HCT116 (cell line): ENCODE results near the gene CNN2. TPM values are rescaled to one million over a fixed set of nuclear protein-coding genes. Genes with fewer than 3 reads are reported as not detected.

Source experiments
- ATAC-seq: fragments of 200-7000 bp; cut with Tn5 transposase; 2 replicates; pipeline ENCODE4 v1.9.1; 2020; ENCODE audit warnings: mild to moderate bottlenecking, moderate library complexity
- BruUV-seq: library from RNA; stranded (reverse); fragments of 400-500 nt; replicated peaks from 2 replicates; lab custom pipeline; 2021; lab: Mats Ljungman, UMichigan
- CTCF ChIA-PET: fragments of 300-600 bp; sonication (Branson Sonifier 250); formaldehyde crosslinking; loops from one replicate; lab custom pipeline; 2021; ENCODE audit warnings: antibody characterized with exemption; lab: Charles Lee
- POLR2A ChIA-PET: fragments of 300-600, 350-600 bp; sonication (Branson Sonifier 250); formaldehyde crosslinking; loops from one replicate; lab custom pipeline; 2021; ENCODE audit warnings: antibody characterized with exemption; lab: Charles Lee
- RAD21 ChIA-PET, 2 experiments: fragments of 300-600 bp; sonication (Branson Sonifier 250); formaldehyde crosslinking; loops; one replicate each; lab custom pipeline; 2023; ENCODE audit warnings: low total read pairs in 2 of 2; ENCODE audit not compliant: uncharacterized antibody in 2 of 2, unreplicated experiment in 2 of 2, low non-redundant PET in 1 of 2; lab: Charles Lee
- DNase-seq: peaks from one replicate; pipeline ENCODE4 v3.0.0-alpha.2; 2010; ENCODE audit warnings: low read depth, low spot score
- H2AFZ ChIP-seq: fragments of 200-600 bp; shearing (Covaris generic), sonication (generic); 2 replicates; pipeline ENCODE4 v1.6.1; 2017; ENCODE audit warnings: low read depth, mixed run types, mixed read lengths, antibody characterized with exemption, low read length; ENCODE audit not compliant: poor library complexity, severe bottlenecking
- H3K27ac ChIP-seq: 2 replicates; pipeline ENCODE4 v1.5.1; 2012; ENCODE audit warnings: low read depth, low read length
- H3K27me3 ChIP-seq: fragments of 200-600 bp; sonication (generic); 2 replicates; pipeline ENCODE4 v1.6.1; 2016; ENCODE audit warnings: mixed run types, low read length, mixed read lengths; ENCODE audit not compliant: insufficient read depth
- H3K36me3 ChIP-seq, 2 experiments: fragments of 200-500 bp in 1 of 2; fragments of 200-600 bp in 1 of 2; sonication (Bioruptor generic) in 1 of 2; sonication (generic) in 1 of 2; 2 replicates each; pipeline versions ENCODE4 v1.5.1 to v1.6.1; 2014 to 2016; ENCODE audit warnings: low read length in 2 of 2, inconsistent platforms in 1 of 2, mixed read lengths in 1 of 2, mixed run types in 1 of 2; ENCODE audit not compliant: insufficient read depth in 2 of 2, control insufficient read depth in 1 of 2
- H3K4me1 ChIP-seq, 2 experiments: fragments of 200-600 bp in 1 of 2; sonication (generic) in 1 of 2; 2 replicates each; pipeline versions ENCODE4 v1.5.1 to v1.6.1; 2012 to 2017; ENCODE audit warnings: low read length in 2 of 2, inconsistent platforms in 1 of 2, mild to moderate bottlenecking in 1 of 2, mixed read lengths in 1 of 2, mixed run types in 1 of 2, moderate library complexity in 1 of 2; ENCODE audit not compliant: insufficient read depth in 2 of 2, control insufficient read depth in 1 of 2
- H3K4me2 ChIP-seq: fragments of 200-600 bp; sonication (generic); 2 replicates; pipeline ENCODE4 v1.6.1; 2017; ENCODE audit warnings: mixed run types, low read length, mixed read lengths
- H3K4me3 ChIP-seq, 2 experiments: fragments of 200-600 bp in 1 of 2; sonication (generic) in 1 of 2; replicated peaks in 1 of 2; 2 replicates each; pipeline ENCODE4 v1.5.1; 2011 to 2016; ENCODE audit warnings: low read length in 2 of 2, control low read depth in 1 of 2, low read depth in 1 of 2, mild to moderate bottlenecking in 1 of 2, mixed read lengths in 1 of 2, mixed run types in 1 of 2
- H3K79me2 ChIP-seq: fragments of 200-600 bp; sonication (generic); 2 replicates; pipeline ENCODE4 v1.6.1; 2017; ENCODE audit warnings: mild to moderate bottlenecking, mixed run types, low read length, moderate library complexity, mixed read lengths; ENCODE audit not compliant: insufficient read depth
- H3K9ac ChIP-seq: fragments of 200-600 bp; sonication (generic); 2 replicates; pipeline ENCODE4 v1.6.1; 2016; ENCODE audit warnings: low read length, mixed read lengths
- H3K9me2 ChIP-seq: fragments of 200-600 bp; sonication (generic), shearing (Covaris generic); 2 replicates; pipeline ENCODE4 v1.6.1; 2017; ENCODE audit warnings: mixed run types, mild to moderate bottlenecking, moderate library complexity; ENCODE audit not compliant: insufficient read depth
- H3K9me3 ChIP-seq, 2 experiments: fragments of 200-500 bp in 1 of 2; fragments of 200-600 bp in 1 of 2; sonication (Bioruptor generic) in 1 of 2; sonication (generic) in 1 of 2; 2 replicates each; pipeline ENCODE4 v1.6.1; 2014 to 2017; ENCODE audit warnings: low read length in 2 of 2, mixed read lengths in 2 of 2, inconsistent platforms in 1 of 2, low read depth in 1 of 2, mild to moderate bottlenecking in 1 of 2, mixed run types in 1 of 2, moderate library complexity in 1 of 2; ENCODE audit not compliant: control insufficient read depth in 1 of 2, insufficient read depth in 1 of 2
- H4K20me1 ChIP-seq: fragments of 200-600 bp; sonication (generic), shearing (Covaris generic); 2 replicates; pipeline ENCODE4 v1.6.1; 2017; ENCODE audit warnings: mixed run types, mild to moderate bottlenecking, moderate library complexity; ENCODE audit not compliant: insufficient read depth
- CBX3 ChIP-seq: IDR thresholded peaks from 2 replicates; pipeline ENCODE4 v1.6.1; 2012; ENCODE audit warnings: low read depth
- CEBPB ChIP-seq: IDR thresholded peaks from 2 replicates; pipeline ENCODE4 v1.6.1; 2012; ENCODE audit warnings: low read depth
- ELF1 ChIP-seq: IDR thresholded peaks from 2 replicates; pipeline ENCODE4 v1.6.1; 2012; ENCODE audit warnings: low read depth, borderline replicate concordance
- FOSL1 ChIP-seq: IDR thresholded peaks from 2 replicates; pipeline ENCODE4 v1.6.1; 2012; ENCODE audit warnings: low read depth
- MAX ChIP-seq: IDR thresholded peaks from 2 replicates; pipeline ENCODE4 v1.6.1; 2012
- POLR2A ChIP-seq: IDR thresholded peaks from 2 replicates; pipeline ENCODE4 v1.7.0; 2011; ENCODE audit warnings: borderline replicate concordance; ENCODE audit not compliant: insufficient read depth, insufficient read length; ENCODE audit errors: extremely low read depth
- RAD21 ChIP-seq: IDR thresholded peaks from 2 replicates; pipeline ENCODE4 v1.6.1; 2012; ENCODE audit warnings: low read depth, mild to moderate bottlenecking
- SIN3A ChIP-seq: IDR thresholded peaks from 2 replicates; pipeline ENCODE4 v1.6.1; 2012; ENCODE audit warnings: low read depth
- SRF ChIP-seq: IDR thresholded peaks from 2 replicates; pipeline ENCODE4 v1.6.1; 2012; ENCODE audit warnings: low read depth
- TCF7L2 ChIP-seq: IDR thresholded peaks from 2 replicates; pipeline ENCODE4 v1.7.0; 2011; ENCODE audit warnings: borderline replicate concordance, inconsistent platforms; ENCODE audit not compliant: insufficient read depth, insufficient read length; ENCODE audit errors: extremely low read depth
- intact Hi-C: fragments of 100-400 bp; cut with micrococcal nuclease; formaldehyde crosslinking; loops from 2 replicates; pipeline ENCODE4 v1.10.0; 2022
- total RNA-seq: library from RNA; stranded (reverse); gene quantifications from one replicate; pipeline ENCODE4 v1.2.1, GENCODE V29; 2021; ENCODE audit not compliant: unreplicated experiment
- TF ChIP-seq, protein P1 (sequence below), 3 experiments: fragments of 200-600 bp in 1 of 3; sonication (generic) in 1 of 3; IDR thresholded peaks in 2 of 3; conservative IDR thresholded peaks in 1 of 3; 2 replicates each; pipeline ENCODE4 v1.5.1; 2012 to 2017; ENCODE audit warnings: low read depth in 2 of 3, low read length in 2 of 3, antibody characterized with exemption in 1 of 3, borderline replicate concordance in 1 of 3, control low read depth in 1 of 3, mild to moderate bottlenecking in 1 of 3, mixed read lengths in 1 of 3, mixed run types in 1 of 3, moderate library complexity in 1 of 3; ENCODE audit not compliant: insufficient read depth in 1 of 3
- TF ChIP-seq, protein P2 (sequence below): IDR thresholded peaks from 2 replicates; pipeline ENCODE4 v1.6.1; 2012; ENCODE audit warnings: low read depth

CNN2 gene
- total RNA-seq, 1 experiment from 2014 or later, result 212 TPM

- peaks cover 0 to 19% of the 10 kb centered on the region in 2 experiments; a peak in 1 of 4 replicates for H3K36me3 ChIP-seq
- ChIA-PET CTCF (interaction anchor here (0.7 kb wide), 1 partner anchor 11 kb away, joined by 4 read pairs; no protein-coding TSS in a partner anchor), RAD21 (interaction anchor here in 1 of 2 experiments (0.6 kb wide), 1 partner anchor 20 kb away, joined by 3 read pairs; no protein-coding TSS in a partner anchor), POLR2A (no interaction called here)
- peak overlapping the region; percentile 29; the same call in 1 of the 2 replicates for H3K27ac ChIP-seq
- H3K9me3 ChIP-seq, result no peaks in the 10 kb centered on the region
- no peaks in the 10 kb centered on the region for H3K27me3 ChIP-seq
- no peak for DNase-seq
- H3K79me2 ChIP-seq, result no peaks in the 10 kb centered on the region
- no peak overlapping the region for H3K9ac ChIP-seq
- no TSS peak for BruUV-seq
- H3K4me1 ChIP-seq, result peaks cover 11 to 34% of the 10 kb centered on the region in 2 experiments
- TF ChIP-seq RAD21 (no peak), MAX (no peak)
- H3K4me2 ChIP-seq, result no peak overlapping the region
- H2AFZ ChIP-seq, result no peak overlapping the region
- no peak for ATAC-seq
- intact Hi-C loops, result no loop called here
- H3K9me2 ChIP-seq, result no peaks in the 10 kb centered on the region
- no peak overlapping the region for H3K4me3 ChIP-seq
- no peaks in the 10 kb centered on the region for H4K20me1 ChIP-seq
Observed at GRCh38 chr19:1049106-1049505, 22.7 kb downstream of the CNN2 start.

DNA sequence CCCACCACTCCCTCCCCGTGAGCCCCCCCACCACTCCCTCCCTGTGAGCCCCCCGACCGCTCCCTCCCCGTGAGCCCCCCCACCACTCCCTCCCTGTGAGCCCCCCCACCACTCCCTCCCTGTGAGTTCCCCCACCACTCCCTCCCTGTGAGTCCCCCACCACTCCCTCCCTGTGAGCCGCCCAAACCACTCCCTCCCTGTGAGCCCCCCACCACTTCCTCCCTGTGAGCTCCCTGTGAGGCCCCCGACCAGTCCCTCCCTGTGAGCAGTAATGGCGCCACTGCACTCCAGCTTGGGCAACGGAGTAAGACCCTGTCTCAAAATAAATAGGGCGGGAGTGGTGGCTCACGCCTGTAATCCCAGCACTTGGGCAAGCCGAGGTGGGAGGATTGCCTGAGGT is 23.4 kb downstream of the CNN2 start:
- Histone ChIP-seq H3K9me3 (no peaks in the 10 kb centered on the region), H3K4me3 (no peak overlapping the region), H2AFZ (no peak overlapping the region), H3K9ac (no peak overlapping the region), H3K4me1 (peaks cover 6 to 27% of the 10 kb centered on the region in 2 experiments), H4K20me1 (no peaks in the 10 kb centered on the region), H3K79me2 (no peaks in the 10 kb centered on the region), H3K4me2 (no peak overlapping the region), H3K36me3 (peaks cover 0 to 17% of the 10 kb centered on the region in 2 experiments; a peak in 2 of 4 replicates), H3K9me2 (no peaks in the 10 kb centered on the region), H3K27me3 (no peaks in the 10 kb centered on the region), H3K27ac (no peak overlapping the region)
- intact Hi-C loops, result no loop called here
- no peak for DNase-seq
- RAD21 ChIA-PET, result no interaction called here
- TF ChIP-seq CBX3 (no peak), FOSL1 (no peak), ELF1 (no peak), POLR2A (no peak), SIN3A (no peak), MAX (no peak), RAD21 (no peak), SRF (no peak), CEBPB (no peak), TCF7L2 (no peak)
- TF ChIP-seq, protein P1, sequence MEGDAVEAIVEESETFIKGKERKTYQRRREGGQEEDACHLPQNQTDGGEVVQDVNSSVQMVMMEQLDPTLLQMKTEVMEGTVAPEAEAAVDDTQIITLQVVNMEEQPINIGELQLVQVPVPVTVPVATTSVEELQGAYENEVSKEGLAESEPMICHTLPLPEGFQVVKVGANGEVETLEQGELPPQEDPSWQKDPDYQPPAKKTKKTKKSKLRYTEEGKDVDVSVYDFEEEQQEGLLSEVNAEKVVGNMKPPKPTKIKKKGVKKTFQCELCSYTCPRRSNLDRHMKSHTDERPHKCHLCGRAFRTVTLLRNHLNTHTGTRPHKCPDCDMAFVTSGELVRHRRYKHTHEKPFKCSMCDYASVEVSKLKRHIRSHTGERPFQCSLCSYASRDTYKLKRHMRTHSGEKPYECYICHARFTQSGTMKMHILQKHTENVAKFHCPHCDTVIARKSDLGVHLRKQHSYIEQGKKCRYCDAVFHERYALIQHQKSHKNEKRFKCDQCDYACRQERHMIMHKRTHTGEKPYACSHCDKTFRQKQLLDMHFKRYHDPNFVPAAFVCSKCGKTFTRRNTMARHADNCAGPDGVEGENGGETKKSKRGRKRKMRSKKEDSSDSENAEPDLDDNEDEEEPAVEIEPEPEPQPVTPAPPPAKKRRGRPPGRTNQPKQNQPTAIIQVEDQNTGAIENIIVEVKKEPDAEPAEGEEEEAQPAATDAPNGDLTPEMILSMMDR (IDR thresholded peaks at IDR 0.05 in 2 of 3, conservative IDR thresholded peaks at IDR 0.05 in 1 of 3; ENCODE audit: borderline replicate concordance in 1 of 3, insufficient read depth in 1 of 3, low read depth in 2 of 3, low read length in 2 of 3), result no peak
- TF ChIP-seq, protein P2, sequence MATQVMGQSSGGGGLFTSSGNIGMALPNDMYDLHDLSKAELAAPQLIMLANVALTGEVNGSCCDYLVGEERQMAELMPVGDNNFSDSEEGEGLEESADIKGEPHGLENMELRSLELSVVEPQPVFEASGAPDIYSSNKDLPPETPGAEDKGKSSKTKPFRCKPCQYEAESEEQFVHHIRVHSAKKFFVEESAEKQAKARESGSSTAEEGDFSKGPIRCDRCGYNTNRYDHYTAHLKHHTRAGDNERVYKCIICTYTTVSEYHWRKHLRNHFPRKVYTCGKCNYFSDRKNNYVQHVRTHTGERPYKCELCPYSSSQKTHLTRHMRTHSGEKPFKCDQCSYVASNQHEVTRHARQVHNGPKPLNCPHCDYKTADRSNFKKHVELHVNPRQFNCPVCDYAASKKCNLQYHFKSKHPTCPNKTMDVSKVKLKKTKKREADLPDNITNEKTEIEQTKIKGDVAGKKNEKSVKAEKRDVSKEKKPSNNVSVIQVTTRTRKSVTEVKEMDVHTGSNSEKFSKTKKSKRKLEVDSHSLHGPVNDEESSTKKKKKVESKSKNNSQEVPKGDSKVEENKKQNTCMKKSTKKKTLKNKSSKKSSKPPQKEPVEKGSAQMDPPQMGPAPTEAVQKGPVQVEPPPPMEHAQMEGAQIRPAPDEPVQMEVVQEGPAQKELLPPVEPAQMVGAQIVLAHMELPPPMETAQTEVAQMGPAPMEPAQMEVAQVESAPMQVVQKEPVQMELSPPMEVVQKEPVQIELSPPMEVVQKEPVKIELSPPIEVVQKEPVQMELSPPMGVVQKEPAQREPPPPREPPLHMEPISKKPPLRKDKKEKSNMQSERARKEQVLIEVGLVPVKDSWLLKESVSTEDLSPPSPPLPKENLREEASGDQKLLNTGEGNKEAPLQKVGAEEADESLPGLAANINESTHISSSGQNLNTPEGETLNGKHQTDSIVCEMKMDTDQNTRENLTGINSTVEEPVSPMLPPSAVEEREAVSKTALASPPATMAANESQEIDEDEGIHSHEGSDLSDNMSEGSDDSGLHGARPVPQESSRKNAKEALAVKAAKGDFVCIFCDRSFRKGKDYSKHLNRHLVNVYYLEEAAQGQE, result no peak
- no TSS peak for BruUV-seq
- no peak for ATAC-seq
- CTCF ChIA-PET, result no interaction called here
- POLR2A ChIA-PET, result no interaction called here
